ENCODE results near the gene TBC1D22A.

Gene TBC1D22A

DNA sequence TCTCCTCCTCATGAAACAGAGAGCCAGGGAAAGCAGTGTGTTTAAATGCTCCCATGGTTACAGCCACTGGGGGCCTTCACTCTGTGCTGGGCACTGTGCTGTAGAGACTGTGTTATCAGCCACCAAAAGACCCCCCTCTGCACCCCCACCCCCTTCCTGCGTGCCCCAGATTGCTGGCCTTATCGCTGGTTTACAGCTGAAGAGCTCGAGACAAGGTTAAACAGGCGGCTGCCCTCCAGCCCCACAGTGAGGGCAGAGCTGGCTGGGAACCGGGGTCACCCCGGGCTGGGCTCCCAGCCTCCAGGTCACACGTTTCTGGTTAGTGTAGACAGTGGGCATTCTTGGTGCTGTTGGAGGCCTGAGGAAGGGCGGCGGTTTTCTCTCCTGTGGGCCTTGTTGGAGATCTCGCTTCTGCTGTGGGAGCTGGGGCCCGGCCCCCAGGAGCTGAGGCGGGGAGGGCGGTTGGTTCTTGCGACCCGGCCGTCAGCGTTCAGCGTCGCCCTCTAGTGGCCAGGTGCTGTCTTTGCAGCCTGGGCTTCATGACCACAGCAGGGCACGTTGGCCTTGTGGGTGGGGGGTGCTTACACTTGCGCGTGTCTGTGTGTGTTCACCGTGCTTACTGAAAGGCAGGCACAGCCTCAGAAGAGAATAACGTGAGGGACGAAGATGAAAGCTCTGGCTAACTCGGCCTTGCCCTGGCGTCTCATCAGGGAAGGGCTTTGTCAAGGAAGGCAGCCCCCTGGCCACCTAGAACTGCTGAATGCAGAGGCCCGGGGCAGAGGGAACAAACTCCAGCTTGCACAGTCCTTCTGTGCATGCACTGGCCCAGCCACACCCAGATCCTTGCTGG is 40.8 kb downstream of the TBC1D22A start (continued):
- TF ChIP-seq TOX (CRISPR knock-in tag; IDR thresholded peaks at IDR 0.05; ENCODE audit: borderline replicate concordance), result no peak
- TF ChIP-seq PPARA (CRISPR knock-in tag; IDR thresholded peaks at IDR 0.05; ENCODE audit: borderline replicate concordance), result no peak
- no peak for TF ChIP-seq ZFP30 (CRISPR knock-in tag; IDR thresholded peaks at IDR 0.05)
- no peak for TF ChIP-seq BACH2 (CRISPR knock-in tag; IDR thresholded peaks at IDR 0.05; ENCODE audit: borderline replicate concordance)
- no peak for TF ChIP-seq SNAI2 (CRISPR knock-in tag; IDR thresholded peaks at IDR 0.05)

DNA sequence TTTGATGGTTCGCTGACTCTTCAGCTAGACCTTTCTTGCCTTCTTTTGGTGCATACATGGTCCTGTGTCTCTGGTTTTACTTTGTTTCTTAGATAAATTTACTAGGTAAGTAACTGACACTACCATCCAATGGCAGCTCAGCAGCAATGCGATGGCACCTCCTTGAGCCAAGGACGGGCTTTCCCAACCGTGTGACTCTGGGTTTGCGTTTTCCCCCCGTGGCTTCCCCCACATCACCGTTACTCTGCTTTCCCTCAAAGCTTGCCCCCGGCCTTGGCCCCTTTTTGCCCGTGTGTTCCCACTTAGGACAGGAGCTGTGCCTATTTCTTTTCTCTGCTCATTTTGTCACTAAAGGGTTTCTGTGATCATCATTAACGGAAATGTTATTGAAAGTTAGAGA is 41.5 kb downstream of the TBC1D22A start:
- TF ChIP-seq GLIS3 (CRISPR knock-in tag; IDR thresholded peaks at IDR 0.05) (no peak), ZFP3 (CRISPR knock-in tag; IDR thresholded peaks at IDR 0.05) (no peak), TOX (CRISPR knock-in tag; IDR thresholded peaks at IDR 0.05; ENCODE audit: borderline replicate concordance) (no peak), ZC3H10 (CRISPR knock-in tag; IDR thresholded peaks at IDR 0.05) (no peak), CREB5 (CRISPR knock-in tag; IDR thresholded peaks at IDR 0.05; ENCODE audit: low read depth) (no peak), CSRNP3 (CRISPR knock-in tag; IDR thresholded peaks at IDR 0.05) (no peak), ARNTL (CRISPR knock-in tag; IDR thresholded peaks at IDR 0.05; ENCODE audit: borderline replicate concordance, low read depth) (no peak), PPARA (CRISPR knock-in tag; IDR thresholded peaks at IDR 0.05; ENCODE audit: borderline replicate concordance) (no peak), RARB (CRISPR knock-in tag; IDR thresholded peaks at IDR 0.05) (no peak), TSHZ2 (CRISPR knock-in tag; IDR thresholded peaks at IDR 0.05) (no peak), ZNF70 (CRISPR knock-in tag; IDR thresholded peaks at IDR 0.05) (no peak), ISL1 (CRISPR knock-in tag; IDR thresholded peaks at IDR 0.05) (no peak), SNAI2 (CRISPR knock-in tag; IDR thresholded peaks at IDR 0.05) (no peak)
- TF ChIP-seq, protein P1, sequence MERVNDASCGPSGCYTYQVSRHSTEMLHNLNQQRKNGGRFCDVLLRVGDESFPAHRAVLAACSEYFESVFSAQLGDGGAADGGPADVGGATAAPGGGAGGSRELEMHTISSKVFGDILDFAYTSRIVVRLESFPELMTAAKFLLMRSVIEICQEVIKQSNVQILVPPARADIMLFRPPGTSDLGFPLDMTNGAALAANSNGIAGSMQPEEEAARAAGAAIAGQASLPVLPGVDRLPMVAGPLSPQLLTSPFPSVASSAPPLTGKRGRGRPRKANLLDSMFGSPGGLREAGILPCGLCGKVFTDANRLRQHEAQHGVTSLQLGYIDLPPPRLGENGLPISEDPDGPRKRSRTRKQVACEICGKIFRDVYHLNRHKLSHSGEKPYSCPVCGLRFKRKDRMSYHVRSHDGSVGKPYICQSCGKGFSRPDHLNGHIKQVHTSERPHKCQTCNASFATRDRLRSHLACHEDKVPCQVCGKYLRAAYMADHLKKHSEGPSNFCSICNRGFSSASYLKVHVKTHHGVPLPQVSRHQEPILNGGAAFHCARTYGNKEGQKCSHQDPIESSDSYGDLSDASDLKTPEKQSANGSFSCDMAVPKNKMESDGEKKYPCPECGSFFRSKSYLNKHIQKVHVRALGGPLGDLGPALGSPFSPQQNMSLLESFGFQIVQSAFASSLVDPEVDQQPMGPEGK (CRISPR knock-in tag; IDR thresholded peaks at IDR 0.05; ENCODE audit: borderline replicate concordance), result no peak
- no peak for ATAC-seq

- TF ChIP-seq ZFP30 (CRISPR knock-in tag; IDR thresholded peaks at IDR 0.05) (no peak), ZNF70 (CRISPR knock-in tag; IDR thresholded peaks at IDR 0.05) (no peak), OSR1 (CRISPR knock-in tag; IDR thresholded peaks at IDR 0.05) (no peak)
- no peak for ATAC-seq
Observed at GRCh38 chr22:46806794-46807193, 44.3 kb downstream of the TBC1D22A start.

DNA sequence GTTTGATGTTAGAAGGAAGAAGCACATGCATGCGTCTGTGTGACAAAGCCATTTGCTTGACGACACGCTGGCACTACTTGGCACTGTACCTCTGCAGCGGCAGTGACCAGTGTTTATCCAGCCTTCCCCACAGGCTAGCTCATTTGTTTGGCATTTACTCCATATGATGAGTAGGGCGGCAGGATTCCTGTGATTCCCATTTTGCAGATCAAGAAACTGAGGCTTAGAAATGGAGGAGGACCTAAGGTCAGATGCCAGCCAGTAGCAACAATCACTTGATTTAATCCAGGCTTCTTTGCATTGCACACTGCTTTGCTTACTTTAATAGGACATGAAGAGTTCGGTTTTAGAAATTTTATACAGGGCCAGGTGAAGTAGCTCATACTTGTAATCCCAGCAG is 45.0 kb downstream of the TBC1D22A start:
- no peak for TF ChIP-seq GLIS3 (CRISPR knock-in tag; IDR thresholded peaks at IDR 0.05)
- ATAC-seq, result no peak

GRCh38 chr22:46809153-46809885 is 46.9 kb downstream of the TBC1D22A start:
- no peak for ATAC-seq
- TF ChIP-seq, protein P2, sequence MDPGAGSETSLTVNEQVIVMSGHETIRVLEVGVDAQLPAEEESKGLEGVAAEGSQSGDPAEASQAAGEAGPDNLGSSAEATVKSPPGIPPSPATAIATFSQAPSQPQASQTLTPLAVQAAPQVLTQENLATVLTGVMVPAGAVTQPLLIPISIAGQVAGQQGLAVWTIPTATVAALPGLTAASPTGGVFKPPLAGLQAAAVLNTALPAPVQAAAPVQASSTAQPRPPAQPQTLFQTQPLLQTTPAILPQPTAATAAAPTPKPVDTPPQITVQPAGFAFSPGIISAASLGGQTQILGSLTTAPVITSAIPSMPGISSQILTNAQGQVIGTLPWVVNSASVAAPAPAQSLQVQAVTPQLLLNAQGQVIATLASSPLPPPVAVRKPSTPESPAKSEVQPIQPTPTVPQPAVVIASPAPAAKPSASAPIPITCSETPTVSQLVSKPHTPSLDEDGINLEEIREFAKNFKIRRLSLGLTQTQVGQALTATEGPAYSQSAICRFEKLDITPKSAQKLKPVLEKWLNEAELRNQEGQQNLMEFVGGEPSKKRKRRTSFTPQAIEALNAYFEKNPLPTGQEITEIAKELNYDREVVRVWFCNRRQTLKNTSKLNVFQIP (CRISPR knock-in tag; IDR thresholded peaks at IDR 0.05; ENCODE audit: borderline replicate concordance, low read depth), result no peak
- TF ChIP-seq ZFP3 (CRISPR knock-in tag; IDR thresholded peaks at IDR 0.05) (no peak), PPARA (CRISPR knock-in tag; IDR thresholded peaks at IDR 0.05; ENCODE audit: borderline replicate concordance) (no peak), ESRRG (CRISPR knock-in tag; IDR thresholded peaks at IDR 0.05) (no peak), CREB5 (CRISPR knock-in tag; IDR thresholded peaks at IDR 0.05; ENCODE audit: low read depth) (no peak), RARB (CRISPR knock-in tag; IDR thresholded peaks at IDR 0.05) (no peak), ZFP30 (CRISPR knock-in tag; IDR thresholded peaks at IDR 0.05) (no peak), GLIS3 (CRISPR knock-in tag; IDR thresholded peaks at IDR 0.05) (no peak), SNAI2 (CRISPR knock-in tag; IDR thresholded peaks at IDR 0.05) (no peak)
- TF ChIP-seq, protein P1 (CRISPR knock-in tag; IDR thresholded peaks at IDR 0.05; ENCODE audit: borderline replicate concordance), result no peak
